Left ventricle myocardium inferior (tissue), 1 donor: ENCODE measurements around the gene GBA2. TPM values are rescaled to one million over a fixed set of nuclear protein-coding genes. Genes with fewer than 3 reads are reported as not detected.

Source experiments
- DNase-seq: peaks from one replicate; pipeline ENCODE4 v3.0.0-alpha.2; 2020
- H3K27ac ChIP-seq: fragments of 200-600 bp; replicated peaks from 2 replicates; pipeline ENCODE4 v1.8.0; 2021
- H3K27me3 ChIP-seq: fragments of 200-600 bp; 2 replicates; pipeline ENCODE4 v1.8.0; 2021; ENCODE audit warnings: low read depth
- H3K36me3 ChIP-seq: fragments of 200-600 bp; 2 replicates; pipeline ENCODE4 v1.8.0; 2021
- H3K4me1 ChIP-seq: fragments of 200-600 bp; 2 replicates; pipeline ENCODE4 v1.8.0; 2021
- H3K4me3 ChIP-seq: fragments of 200-600 bp; 2 replicates; pipeline ENCODE4 v1.8.0; 2021; ENCODE audit warnings: mild to moderate bottlenecking, moderate library complexity
- H3K9me3 ChIP-seq: fragments of 200-600 bp; replicated peaks from 2 replicates; pipeline ENCODE4 v1.8.0; 2021
- CTCF ChIP-seq: fragments of 200-600 bp; IDR thresholded peaks from 2 replicates; pipeline ENCODE4 v1.8.0; 2021; ENCODE audit warnings: antibody characterized with exemption, mild to moderate bottlenecking, borderline replicate concordance
- intact Hi-C: fragments of 100-400 bp; cut with micrococcal nuclease; formaldehyde crosslinking; loops from one replicate; pipeline ENCODE4 v1.11.0; 2022
- total RNA-seq: library from RNA; stranded (reverse); fragmentation: NEBNext Ultra II Directional; extraction: Animal tissue kit (Norgen Biotek cat#: 25700); gene quantifications from one replicate; pipeline ENCODE4 v1.2.1, GENCODE V29; 2021
- donor health status: DM: no; HTN: yes; CAD: no; lungs with severe emphysema.

The GBA2 gene
- total RNA-seq, 1 donor from 2014 or later, result 75.0 TPM

GRCh38 chr9:35729700-35730485 is 19.1 kb downstream of the GBA2 start:
- H3K36me3 ChIP-seq, result peaks cover 26% of the 10 kb centered on the region
- peaks cover 82% of the 10 kb centered on the region for H3K4me1 ChIP-seq
- H3K27me3 ChIP-seq, result no peaks in the 10 kb centered on the region
- TF ChIP-seq CTCF, result peak; percentile 54
- peak overlapping the region; percentile 82 for H3K4me3 ChIP-seq
- peak overlapping the region; percentile 99 for H3K27ac ChIP-seq
- peak; percentile 66 for DNase-seq
- H3K9me3 ChIP-seq, result no peaks in the 10 kb centered on the region
- intact Hi-C loops, result loop anchor here (5.0 kb wide), 1 partner anchor 83 kb away; no protein-coding TSS in a partner anchor

- intact Hi-C loops, result no loop called here
- H3K27me3 ChIP-seq, result no peaks in the 10 kb centered on the region
- DNase-seq, result no peak
- no peaks in the 10 kb centered on the region for H3K9me3 ChIP-seq
- no peak for TF ChIP-seq CTCF
- peak overlapping the region; percentile 99 for H3K27ac ChIP-seq
- H3K36me3 ChIP-seq, result peaks cover 26% of the 10 kb centered on the region
- H3K4me3 ChIP-seq, result peak overlapping the region; percentile 82
- H3K4me1 ChIP-seq, result peaks cover 81% of the 10 kb centered on the region
Measured at GRCh38 chr9:35729101-35729500, 19.9 kb downstream of the GBA2 start.

GRCh38 chr9:35728041-35728971 is 20.7 kb downstream of the GBA2 start:
- intact Hi-C loops, result no loop called here
- DNase-seq, result peak; percentile 79
- H3K27ac ChIP-seq, result peak overlapping the region; percentile 99
- H3K4me3 ChIP-seq, result peak overlapping the region; percentile 82
- TF ChIP-seq CTCF, result no peak
- H3K36me3 ChIP-seq, result peaks cover 31% of the 10 kb centered on the region
- H3K4me1 ChIP-seq, result peaks cover 73% of the 10 kb centered on the region
- no peaks in the 10 kb centered on the region for H3K9me3 ChIP-seq
- no peaks in the 10 kb centered on the region for H3K27me3 ChIP-seq

- H3K27ac ChIP-seq, result peak overlapping the region; percentile 99
- TF ChIP-seq CTCF, result no peak
- H3K36me3 ChIP-seq, result peaks cover 37% of the 10 kb centered on the region
- DNase-seq, result no peak
- H3K27me3 ChIP-seq, result no peaks in the 10 kb centered on the region
- peaks cover 66% of the 10 kb centered on the region for H3K4me1 ChIP-seq
- peak overlapping the region; percentile 82 for H3K4me3 ChIP-seq
- no peaks in the 10 kb centered on the region for H3K9me3 ChIP-seq
- intact Hi-C loops, result no loop called here
Measured at GRCh38 chr9:35727676-35728040, 21.4 kb downstream of the GBA2 start.

- Histone ChIP-seq H3K9me3 (no peaks in the 10 kb centered on the region), H3K36me3 (peaks cover 45% of the 10 kb centered on the region), H3K4me1 (peaks cover 64% of the 10 kb centered on the region), H3K27me3 (no peaks in the 10 kb centered on the region), H3K4me3 (peak overlapping the region; percentile 82), H3K27ac (peak overlapping the region; percentile 99)
- intact Hi-C loops, result no loop called here
- TF ChIP-seq CTCF, result peak; percentile 37
- no peak for DNase-seq
Measured at GRCh38 chr9:35726931-35727330, 22.1 kb downstream of the GBA2 start.
